ENCODE data around the gene SRA1. TPM values are rescaled to one million over a fixed set of nuclear protein-coding genes. Genes with fewer than 3 reads are reported as not detected.
A peak's percentile ranks its signal among the peaks of the same experiment; 100 is the strongest.

Gene SRA1
- total RNA-seq, 2 donors from 2014 or later, result 10.9 to 12.5 TPM

DNA sequence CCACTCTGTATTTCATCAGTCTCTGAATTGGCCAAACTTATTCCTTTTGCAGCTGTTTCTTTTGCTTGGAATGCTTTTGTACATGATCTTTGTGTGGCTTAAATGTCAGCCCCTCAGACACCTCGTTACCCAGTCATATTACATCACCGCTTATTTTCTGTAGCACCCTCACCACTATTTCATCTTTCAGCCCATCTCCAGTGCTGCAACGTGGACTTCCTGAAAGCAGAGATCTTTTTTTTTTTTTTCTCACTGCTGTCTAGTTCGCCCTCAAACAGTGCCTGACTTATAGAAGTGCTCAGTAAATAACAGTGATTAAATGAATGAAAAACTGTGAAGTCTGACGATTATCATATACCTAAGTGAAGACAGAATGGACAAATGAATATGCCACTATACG lies 835 bp downstream of the SRA1 start:
- DNase-seq, result no peak

GRCh38 chr5:140555747-140556312 lies 1.4 kb downstream of the SRA1 start:
- intact Hi-C loops (cut with DNase I), result no loop called here
- ATAC-seq, result no peak
- TF ChIP-seq, protein P1, sequence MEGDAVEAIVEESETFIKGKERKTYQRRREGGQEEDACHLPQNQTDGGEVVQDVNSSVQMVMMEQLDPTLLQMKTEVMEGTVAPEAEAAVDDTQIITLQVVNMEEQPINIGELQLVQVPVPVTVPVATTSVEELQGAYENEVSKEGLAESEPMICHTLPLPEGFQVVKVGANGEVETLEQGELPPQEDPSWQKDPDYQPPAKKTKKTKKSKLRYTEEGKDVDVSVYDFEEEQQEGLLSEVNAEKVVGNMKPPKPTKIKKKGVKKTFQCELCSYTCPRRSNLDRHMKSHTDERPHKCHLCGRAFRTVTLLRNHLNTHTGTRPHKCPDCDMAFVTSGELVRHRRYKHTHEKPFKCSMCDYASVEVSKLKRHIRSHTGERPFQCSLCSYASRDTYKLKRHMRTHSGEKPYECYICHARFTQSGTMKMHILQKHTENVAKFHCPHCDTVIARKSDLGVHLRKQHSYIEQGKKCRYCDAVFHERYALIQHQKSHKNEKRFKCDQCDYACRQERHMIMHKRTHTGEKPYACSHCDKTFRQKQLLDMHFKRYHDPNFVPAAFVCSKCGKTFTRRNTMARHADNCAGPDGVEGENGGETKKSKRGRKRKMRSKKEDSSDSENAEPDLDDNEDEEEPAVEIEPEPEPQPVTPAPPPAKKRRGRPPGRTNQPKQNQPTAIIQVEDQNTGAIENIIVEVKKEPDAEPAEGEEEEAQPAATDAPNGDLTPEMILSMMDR (IDR thresholded peaks at IDR 0.05), result no peak
- TF ChIP-seq POLR2A (IDR thresholded peaks at IDR 0.05), result no peak

More for the DNA sequence above, 835 bp downstream of the SRA1 start:
- WGBS, 2 donors, result 2 to 6% methylated on average over 6 of the region's 6 CpGs
- Histone ChIP-seq H3K27ac (peak overlapping the region in 3 of 4 donors; percentile 60 to 87 (median 86)), H3K9me3 (no peaks in the 10 kb centered on the region), H3K4me1 (peaks cover 27% of the 10 kb centered on the region), H3K27me3 (no peaks in the 10 kb centered on the region), H3K36me3 (replicated peaks in 1 of 2; ENCODE audit: insufficient read depth in 1 of 2, low read depth in 2 of 2) (peaks cover 0 to 1% of the 10 kb centered on the region in 2 donors), H3K4me3 (peak overlapping the region; percentile 53 to 75)
- intact Hi-C loops (cut with DNase I), result no loop called here
- TF ChIP-seq POLR2A (IDR thresholded peaks at IDR 0.05), result no peak
- TF ChIP-seq, protein P1 (IDR thresholded peaks at IDR 0.05), result no peak
- ATAC-seq, result peak; percentile 6

DNA sequence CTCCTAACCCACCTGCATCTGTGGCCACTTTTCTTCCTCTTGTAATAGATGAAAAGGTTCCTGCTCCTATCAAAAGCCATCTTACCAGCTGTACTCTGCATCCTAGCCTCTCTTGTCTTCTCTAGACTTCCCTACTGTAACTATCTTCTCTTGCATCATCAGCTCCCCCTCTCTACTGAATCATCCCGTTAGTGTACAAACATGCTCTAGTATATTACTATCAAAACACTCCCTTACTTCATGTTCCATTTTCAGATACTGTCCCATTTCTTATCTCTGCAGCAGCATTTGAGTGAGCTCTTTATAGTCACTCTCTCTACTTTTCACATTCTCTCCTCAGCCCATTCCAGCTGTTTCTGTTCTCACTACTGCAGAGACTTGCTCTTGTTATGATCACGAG lies 2.8 kb downstream of the SRA1 start:
- intact Hi-C loops (cut with DNase I), result no loop called here
- Histone ChIP-seq H3K4me1 (peaks cover 33% of the 10 kb centered on the region), H3K27ac (no peak overlapping the region), H3K27me3 (no peaks in the 10 kb centered on the region), H3K9me3 (no peaks in the 10 kb centered on the region), H3K4me3 (no peak overlapping the region), H3K36me3 (replicated peaks in 1 of 2; ENCODE audit: insufficient read depth in 1 of 2, low read depth in 2 of 2) (peaks cover 0 to 6% of the 10 kb centered on the region in 2 donors)
- WGBS, 2 donors, result 37 to 41% methylated on average over 2 of the region's 2 CpGs
- TF ChIP-seq, protein P1 (IDR thresholded peaks at IDR 0.05), result no peak
- TF ChIP-seq POLR2A (IDR thresholded peaks at IDR 0.05), result no peak
- DNase-seq, result no peak
- ATAC-seq, result no peak

More at GRCh38 chr5:140555747-140556312, 1.4 kb downstream of the SRA1 start:
- no peak for DNase-seq
- Histone ChIP-seq H3K36me3 (replicated peaks in 1 of 2; ENCODE audit: insufficient read depth in 1 of 2, low read depth in 2 of 2) (peaks cover 0 to 5% of the 10 kb centered on the region in 2 donors), H3K4me1 (peaks cover 27% of the 10 kb centered on the region), H3K27me3 (no peaks in the 10 kb centered on the region), H3K9me3 (no peaks in the 10 kb centered on the region), H3K4me3 (no peak overlapping the region), H3K27ac (no peak overlapping the region)
- whole genome bisulfite sequencing, 2 donors, result 59 to 65% methylated on average over 1 of the region's 1 CpG

- no peak overlapping the region for H3K27ac ChIP-seq
- H3K27me3 ChIP-seq, result no peaks in the 10 kb centered on the region
- intact Hi-C loops (cut with DNase I), result no loop called here
- ATAC-seq (no peak), DNase-seq (no peak)
- H3K9me3 ChIP-seq, result no peaks in the 10 kb centered on the region
- no peak for TF ChIP-seq POLR2A (IDR thresholded peaks at IDR 0.05)
- TF ChIP-seq, protein P1 (IDR thresholded peaks at IDR 0.05), result no peak
- peaks cover 0 to 6% of the 10 kb centered on the region in 2 donors for H3K36me3 ChIP-seq (replicated peaks in 1 of 2; ENCODE audit: insufficient read depth in 1 of 2, low read depth in 2 of 2)
- H3K4me1 ChIP-seq, result peaks cover 41% of the 10 kb centered on the region
- no peak overlapping the region for H3K4me3 ChIP-seq
- 64 to 72% methylated on average over 2 of the region's 2 CpGs for WGBS, 2 donors
These were observed 3.6 kb downstream of the SRA1 start for GRCh38 chr5:140553657-140554056.

- DNase-seq, result no peak
- intact Hi-C loops (cut with DNase I), result no loop called here
- Histone ChIP-seq H3K4me1 (peaks cover 52% of the 10 kb centered on the region), H3K4me3 (no peak overlapping the region), H3K27ac (no peak overlapping the region), H3K9me3 (no peaks in the 10 kb centered on the region), H3K36me3 (replicated peaks in 1 of 2; ENCODE audit: insufficient read depth in 1 of 2, low read depth in 2 of 2) (peaks cover 0 to 6% of the 10 kb centered on the region in 2 donors), H3K27me3 (no peaks in the 10 kb centered on the region)
- 86 to 96% methylated on average over 3 to 4 of the region's 4 CpGs for WGBS, 2 donors
- ATAC-seq, result no peak
- TF ChIP-seq, protein P1 (IDR thresholded peaks at IDR 0.05), result no peak
- TF ChIP-seq POLR2A (IDR thresholded peaks at IDR 0.05), result no peak
These were observed 5.4 kb downstream of the SRA1 start for GRCh38 chr5:140551872-140552271.

Measured in body of pancreas (tissue), 4 donors.